ENCODE measurements around the gene PRTG. TPM values are rescaled to one million over a fixed set of nuclear protein-coding genes. Genes with fewer than 3 reads are reported as not detected.

PRTG gene
- total RNA-seq, 1 experiment from 2014 or later = 11.4 TPM

DNA sequence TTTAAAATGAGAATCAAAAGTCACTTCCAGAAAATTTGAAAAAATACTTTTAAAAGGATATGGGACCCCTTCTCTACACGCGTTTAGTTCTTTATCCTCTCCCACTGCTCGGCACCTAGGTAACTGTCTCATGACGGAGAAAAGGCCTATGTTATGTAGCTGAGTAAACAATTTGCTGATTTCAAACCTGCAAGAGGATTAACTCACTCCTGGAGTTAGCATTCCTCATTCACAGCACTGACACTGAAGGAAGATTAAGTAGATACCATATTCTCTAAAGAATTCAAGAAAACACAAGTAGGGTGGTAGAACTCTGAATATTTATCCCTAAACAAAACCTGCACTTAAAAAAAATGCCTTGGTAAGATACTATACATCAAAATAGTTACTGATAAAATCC lies 124.6 kb downstream of the PRTG start:
- Histone ChIP-seq H3K4me3 (ENCODE audit: low read depth in 2 of 2, low read length in 2 of 2) (no peak overlapping the region), H3K27me3 (ENCODE audit: control insufficient read depth, insufficient read depth, low read length) (no peaks in the 10 kb centered on the region), H3K27ac (ENCODE audit: low read length) (no peak overlapping the region), H3K36me3 (ENCODE audit: control insufficient read depth, insufficient read depth, low read length) (no peaks in the 10 kb centered on the region; the same call in 1 of the 2 replicates), H3K9me3 (ENCODE audit: control insufficient read depth, insufficient read depth, low read depth, low read length) (no peaks in the 10 kb centered on the region), H3K4me1 (ENCODE audit: control insufficient read depth, insufficient read depth, low read length) (no peaks in the 10 kb centered on the region)
- in situ Hi-C loops (cut with HindIII; ENCODE audit: low pct_unique_long_range_greater_than_20kb, low sequenced_read_pairs) = no loop called here
- intact Hi-C loops (cut with micrococcal nuclease; ENCODE audit: unreplicated experiment) = no loop called here
- BruUV-seq (replicated peaks) = no TSS peak
- ChIA-PET POLR2A (no interaction called here), CTCF (interaction anchor here (0.7 kb wide), 1 partner anchor 37 kb away, joined by 6 read pairs; no protein-coding TSS in a partner anchor)
- TF ChIP-seq SIN3A (IDR thresholded peaks at IDR 0.05; ENCODE audit: borderline replicate concordance, insufficient read depth, low read depth, low read length) (no peak), POLR2AphosphoS5 (IDR thresholded peaks at IDR 0.05; ENCODE audit: low read depth, low read length) (no peak), TCF7L2 (IDR thresholded peaks at IDR 0.05; ENCODE audit: low read depth, low read length) (no peak)
- TF ChIP-seq, protein P1, sequence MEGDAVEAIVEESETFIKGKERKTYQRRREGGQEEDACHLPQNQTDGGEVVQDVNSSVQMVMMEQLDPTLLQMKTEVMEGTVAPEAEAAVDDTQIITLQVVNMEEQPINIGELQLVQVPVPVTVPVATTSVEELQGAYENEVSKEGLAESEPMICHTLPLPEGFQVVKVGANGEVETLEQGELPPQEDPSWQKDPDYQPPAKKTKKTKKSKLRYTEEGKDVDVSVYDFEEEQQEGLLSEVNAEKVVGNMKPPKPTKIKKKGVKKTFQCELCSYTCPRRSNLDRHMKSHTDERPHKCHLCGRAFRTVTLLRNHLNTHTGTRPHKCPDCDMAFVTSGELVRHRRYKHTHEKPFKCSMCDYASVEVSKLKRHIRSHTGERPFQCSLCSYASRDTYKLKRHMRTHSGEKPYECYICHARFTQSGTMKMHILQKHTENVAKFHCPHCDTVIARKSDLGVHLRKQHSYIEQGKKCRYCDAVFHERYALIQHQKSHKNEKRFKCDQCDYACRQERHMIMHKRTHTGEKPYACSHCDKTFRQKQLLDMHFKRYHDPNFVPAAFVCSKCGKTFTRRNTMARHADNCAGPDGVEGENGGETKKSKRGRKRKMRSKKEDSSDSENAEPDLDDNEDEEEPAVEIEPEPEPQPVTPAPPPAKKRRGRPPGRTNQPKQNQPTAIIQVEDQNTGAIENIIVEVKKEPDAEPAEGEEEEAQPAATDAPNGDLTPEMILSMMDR (IDR thresholded peaks at IDR 0.05) = no peak
- TF ChIP-seq, protein P2, sequence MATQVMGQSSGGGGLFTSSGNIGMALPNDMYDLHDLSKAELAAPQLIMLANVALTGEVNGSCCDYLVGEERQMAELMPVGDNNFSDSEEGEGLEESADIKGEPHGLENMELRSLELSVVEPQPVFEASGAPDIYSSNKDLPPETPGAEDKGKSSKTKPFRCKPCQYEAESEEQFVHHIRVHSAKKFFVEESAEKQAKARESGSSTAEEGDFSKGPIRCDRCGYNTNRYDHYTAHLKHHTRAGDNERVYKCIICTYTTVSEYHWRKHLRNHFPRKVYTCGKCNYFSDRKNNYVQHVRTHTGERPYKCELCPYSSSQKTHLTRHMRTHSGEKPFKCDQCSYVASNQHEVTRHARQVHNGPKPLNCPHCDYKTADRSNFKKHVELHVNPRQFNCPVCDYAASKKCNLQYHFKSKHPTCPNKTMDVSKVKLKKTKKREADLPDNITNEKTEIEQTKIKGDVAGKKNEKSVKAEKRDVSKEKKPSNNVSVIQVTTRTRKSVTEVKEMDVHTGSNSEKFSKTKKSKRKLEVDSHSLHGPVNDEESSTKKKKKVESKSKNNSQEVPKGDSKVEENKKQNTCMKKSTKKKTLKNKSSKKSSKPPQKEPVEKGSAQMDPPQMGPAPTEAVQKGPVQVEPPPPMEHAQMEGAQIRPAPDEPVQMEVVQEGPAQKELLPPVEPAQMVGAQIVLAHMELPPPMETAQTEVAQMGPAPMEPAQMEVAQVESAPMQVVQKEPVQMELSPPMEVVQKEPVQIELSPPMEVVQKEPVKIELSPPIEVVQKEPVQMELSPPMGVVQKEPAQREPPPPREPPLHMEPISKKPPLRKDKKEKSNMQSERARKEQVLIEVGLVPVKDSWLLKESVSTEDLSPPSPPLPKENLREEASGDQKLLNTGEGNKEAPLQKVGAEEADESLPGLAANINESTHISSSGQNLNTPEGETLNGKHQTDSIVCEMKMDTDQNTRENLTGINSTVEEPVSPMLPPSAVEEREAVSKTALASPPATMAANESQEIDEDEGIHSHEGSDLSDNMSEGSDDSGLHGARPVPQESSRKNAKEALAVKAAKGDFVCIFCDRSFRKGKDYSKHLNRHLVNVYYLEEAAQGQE (IDR thresholded peaks at IDR 0.05; ENCODE audit: insufficient read depth in 1 of 2, low read depth in 2 of 2, low read length in 1 of 2) = no peak
- DNase-seq (ENCODE audit: low read depth, low spot score) (no peak), ATAC-seq (no peak)

GRCh38 chr15:55615445-55615844 lies 127.5 kb downstream of the PRTG start:
- BruUV-seq (replicated peaks) = no TSS peak
- Histone ChIP-seq H3K27ac (ENCODE audit: low read length) (no peak overlapping the region), H3K4me3 (ENCODE audit: low read depth in 2 of 2, low read length in 2 of 2) (no peak overlapping the region), H3K27me3 (ENCODE audit: control insufficient read depth, insufficient read depth, low read length) (no peaks in the 10 kb centered on the region), H3K4me1 (ENCODE audit: control insufficient read depth, insufficient read depth, low read length) (no peaks in the 10 kb centered on the region), H3K9me3 (ENCODE audit: control insufficient read depth, insufficient read depth, low read depth, low read length) (no peaks in the 10 kb centered on the region), H3K36me3 (ENCODE audit: control insufficient read depth, insufficient read depth, low read length) (no peaks in the 10 kb centered on the region; the same call in 1 of the 2 replicates)
- ChIA-PET CTCF (no interaction called here), POLR2A (no interaction called here)
- TF ChIP-seq SIN3A (IDR thresholded peaks at IDR 0.05; ENCODE audit: borderline replicate concordance, insufficient read depth, low read depth, low read length) (no peak), POLR2AphosphoS5 (IDR thresholded peaks at IDR 0.05; ENCODE audit: low read depth, low read length) (no peak), TCF7L2 (IDR thresholded peaks at IDR 0.05; ENCODE audit: low read depth, low read length) (no peak)
- TF ChIP-seq, protein P1 (IDR thresholded peaks at IDR 0.05) = no peak
- TF ChIP-seq, protein P2 (IDR thresholded peaks at IDR 0.05; ENCODE audit: insufficient read depth in 1 of 2, low read depth in 2 of 2, low read length in 1 of 2) = no peak
- no peak for ATAC-seq
- intact Hi-C loops (cut with micrococcal nuclease; ENCODE audit: unreplicated experiment) = no loop called here
- in situ Hi-C loops (cut with HindIII; ENCODE audit: low pct_unique_long_range_greater_than_20kb, low sequenced_read_pairs) = no loop called here
- DNase-seq (ENCODE audit: low read depth, low spot score) = no peak
